GM18520 (cell line): Measurements from ENCODE around the gene ZNF18.
A peak's percentile ranks its signal among the peaks of the same experiment; 100 is the strongest.

ENCODE experiments used
- ATAC-seq: cut with Tn5 transposase; IDR thresholded peaks from one replicate; pipeline ENCODE4 v1.9.1; 2021; ENCODE audit not compliant: unreplicated experiment

The ZNF18 gene

DNA sequence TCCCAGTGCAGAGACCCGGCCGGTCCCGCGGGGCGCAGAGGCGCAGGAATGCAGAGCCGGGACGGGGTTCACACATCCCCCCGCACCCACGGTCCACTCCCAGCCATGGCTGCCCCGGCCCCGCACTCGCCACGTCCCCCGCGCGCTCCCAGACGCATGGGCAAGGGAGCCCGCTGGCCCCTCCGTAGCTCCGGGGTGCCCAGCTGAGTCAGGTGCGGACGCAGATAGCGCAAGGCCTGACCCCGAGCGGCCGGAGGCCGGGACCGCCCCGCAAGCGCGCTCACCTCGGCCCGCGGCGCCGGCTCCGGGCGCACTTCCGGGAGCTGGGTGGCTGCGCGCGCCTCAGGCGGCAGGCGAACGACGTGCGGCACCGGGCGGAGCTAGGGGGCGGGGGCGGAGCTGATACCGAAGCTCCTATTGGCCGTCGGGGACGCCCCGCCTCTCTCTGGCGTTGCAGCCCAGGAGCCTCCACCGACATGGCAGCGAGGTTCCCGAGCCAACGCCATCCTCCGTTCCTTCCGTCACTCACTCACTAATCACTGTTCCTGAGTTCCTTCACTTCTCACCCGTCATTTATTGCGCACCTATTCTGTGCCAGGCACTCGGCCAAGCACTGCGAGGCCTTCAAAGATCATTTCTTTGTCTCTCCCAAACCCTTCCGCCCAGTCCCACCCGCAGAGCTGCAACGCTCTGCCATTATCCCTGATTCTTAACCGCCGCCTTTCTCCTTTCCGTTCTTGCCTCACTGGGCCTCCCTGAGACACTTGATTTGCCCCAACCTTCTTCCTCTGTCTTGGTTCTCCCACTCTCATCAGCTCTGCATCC, at the start of gene ZNF18:
Gene ZNF18 (minus strand): TSS at position 329 of the 825 bp plus-strand sequence. CDS start 4,646 bp downstream, outside the sequence.
- peak; percentile 98 for ATAC-seq

DNA sequence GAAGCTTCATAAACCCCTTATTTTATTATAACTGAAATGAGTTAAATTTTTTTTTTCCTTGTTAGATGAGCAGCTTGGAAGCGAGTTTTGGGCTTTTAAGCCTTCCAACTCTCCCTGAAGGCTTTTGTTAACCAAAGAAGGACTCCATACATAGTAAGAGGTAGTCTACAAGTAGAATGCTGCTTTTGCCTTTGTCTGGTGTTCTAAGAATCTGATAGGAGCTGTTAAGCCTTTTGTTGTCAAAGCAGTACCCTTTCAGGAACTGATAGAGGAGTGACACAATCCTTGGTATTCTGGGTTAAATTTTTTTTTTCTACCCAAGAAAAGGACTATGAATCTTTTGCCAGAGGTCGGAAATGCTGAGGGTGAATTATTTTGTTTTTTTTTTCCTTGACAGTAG, 49.5 kb upstream of the ZNF18 start:
- ATAC-seq, result no peak

GRCh38 chr17:12043702-12044101, 46.4 kb upstream of the ZNF18 start:
- ATAC-seq, result no peak

- ATAC-seq, result no peak
Measured at GRCh38 chr17:12041312-12041711, 44.0 kb upstream of the ZNF18 start.

- no peak for ATAC-seq
Measured at GRCh38 chr17:12040478-12040877, 43.2 kb upstream of the ZNF18 start.

DNA sequence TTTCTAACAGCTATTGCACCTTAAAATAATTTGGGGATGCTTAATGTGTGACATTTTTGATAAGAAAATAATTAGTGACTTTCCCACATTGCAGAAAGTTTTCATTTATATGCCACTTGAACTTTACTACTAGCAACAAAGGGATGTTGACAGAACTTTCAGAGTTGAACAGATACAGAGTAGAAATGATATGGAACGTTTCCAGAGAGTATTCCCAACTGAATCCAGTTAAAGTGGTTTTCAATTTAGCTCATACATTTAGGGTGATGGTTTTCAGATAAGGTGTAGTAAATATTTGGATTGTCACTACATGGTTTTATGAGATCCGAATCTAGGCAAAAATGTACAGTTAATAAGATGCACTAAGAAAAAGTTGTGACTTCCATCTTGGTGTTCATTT, 40.7 kb upstream of the ZNF18 start:
- ATAC-seq, result no peak

DNA sequence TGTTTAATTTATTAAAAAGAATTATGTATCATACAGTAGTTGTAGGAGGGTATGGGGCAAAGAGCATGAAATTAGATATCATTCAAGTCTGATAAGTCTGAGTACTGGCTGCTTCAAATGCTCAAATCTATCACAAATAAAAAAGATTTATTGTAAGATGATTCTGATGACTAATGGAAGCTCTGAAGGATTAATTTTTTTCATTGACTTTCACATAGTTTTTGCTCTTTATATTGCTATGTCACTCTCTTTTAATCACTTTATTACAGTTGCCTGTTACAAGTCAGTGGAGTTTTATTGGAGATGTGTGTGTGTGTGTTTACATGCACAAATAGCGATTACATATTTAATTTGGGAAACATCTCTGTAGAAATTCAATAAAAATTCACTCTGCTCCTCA, 38.4 kb upstream of the ZNF18 start:
- no peak for ATAC-seq

DNA sequence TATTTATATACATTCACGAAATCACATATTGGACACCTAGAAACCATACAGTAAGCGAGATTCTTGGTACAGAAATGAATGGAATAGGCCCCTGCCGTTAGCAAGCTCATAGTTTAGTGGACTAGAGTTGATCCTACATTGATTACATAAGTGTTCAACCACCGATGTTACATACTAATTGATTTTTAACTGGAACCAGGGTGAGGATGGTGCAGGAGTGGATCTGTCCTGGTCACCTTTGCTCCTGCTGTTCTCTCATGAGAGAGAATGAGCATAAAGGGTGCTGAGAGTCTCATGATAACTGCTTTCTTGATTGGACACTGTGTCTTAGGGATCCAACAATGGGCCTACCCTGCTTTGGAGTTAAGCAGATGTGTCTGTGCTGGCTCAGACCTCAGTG, 37.3 kb upstream of the ZNF18 start:
- no peak for ATAC-seq

GRCh38 chr17:12028611-12029010, 31.3 kb upstream of the ZNF18 start:
- ATAC-seq, result no peak

- ATAC-seq, result no peak
Measured at GRCh38 chr17:12027658-12028057, 30.4 kb upstream of the ZNF18 start.

DNA sequence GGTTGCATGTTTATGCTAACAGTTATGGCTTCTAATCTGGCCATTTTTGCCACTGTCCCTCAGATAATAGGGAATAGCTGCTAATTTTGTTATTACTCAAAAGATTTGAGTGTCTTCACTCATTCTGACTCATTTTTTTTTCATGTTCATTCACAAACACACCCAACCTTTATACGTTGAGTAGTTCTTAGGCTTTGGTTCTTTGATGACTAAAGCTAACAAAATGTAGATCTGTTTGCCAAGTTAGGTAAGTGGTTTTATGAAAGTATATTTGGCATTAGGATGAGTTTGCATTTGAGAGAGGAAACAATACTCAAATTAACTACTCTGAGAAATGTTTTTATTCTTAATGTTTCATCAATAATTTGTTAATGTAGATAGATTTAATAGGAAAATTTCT, 27.1 kb upstream of the ZNF18 start:
- no peak for ATAC-seq

DNA sequence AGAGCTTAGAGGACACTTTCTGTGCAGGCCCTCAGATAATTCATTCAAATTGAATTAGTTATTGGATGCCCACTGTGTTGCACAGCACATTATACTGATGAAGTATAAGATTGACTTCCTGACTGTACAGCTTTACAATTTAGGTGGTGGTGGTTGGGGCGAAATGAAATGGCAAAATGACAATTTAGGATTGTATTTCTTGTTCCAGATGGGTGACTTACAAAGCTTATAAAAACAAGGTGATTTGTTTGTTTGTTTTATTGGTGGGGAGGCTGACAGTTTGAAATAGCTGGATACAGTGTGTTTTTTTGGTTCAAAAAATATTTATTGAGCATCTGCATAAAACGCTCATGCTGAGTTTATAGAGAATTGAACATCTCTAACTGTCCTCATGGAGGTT, 25.0 kb upstream of the ZNF18 start:
- no peak for ATAC-seq

- ATAC-seq, result no peak
Measured at GRCh38 chr17:12021623-12022140, 24.4 kb upstream of the ZNF18 start.

DNA sequence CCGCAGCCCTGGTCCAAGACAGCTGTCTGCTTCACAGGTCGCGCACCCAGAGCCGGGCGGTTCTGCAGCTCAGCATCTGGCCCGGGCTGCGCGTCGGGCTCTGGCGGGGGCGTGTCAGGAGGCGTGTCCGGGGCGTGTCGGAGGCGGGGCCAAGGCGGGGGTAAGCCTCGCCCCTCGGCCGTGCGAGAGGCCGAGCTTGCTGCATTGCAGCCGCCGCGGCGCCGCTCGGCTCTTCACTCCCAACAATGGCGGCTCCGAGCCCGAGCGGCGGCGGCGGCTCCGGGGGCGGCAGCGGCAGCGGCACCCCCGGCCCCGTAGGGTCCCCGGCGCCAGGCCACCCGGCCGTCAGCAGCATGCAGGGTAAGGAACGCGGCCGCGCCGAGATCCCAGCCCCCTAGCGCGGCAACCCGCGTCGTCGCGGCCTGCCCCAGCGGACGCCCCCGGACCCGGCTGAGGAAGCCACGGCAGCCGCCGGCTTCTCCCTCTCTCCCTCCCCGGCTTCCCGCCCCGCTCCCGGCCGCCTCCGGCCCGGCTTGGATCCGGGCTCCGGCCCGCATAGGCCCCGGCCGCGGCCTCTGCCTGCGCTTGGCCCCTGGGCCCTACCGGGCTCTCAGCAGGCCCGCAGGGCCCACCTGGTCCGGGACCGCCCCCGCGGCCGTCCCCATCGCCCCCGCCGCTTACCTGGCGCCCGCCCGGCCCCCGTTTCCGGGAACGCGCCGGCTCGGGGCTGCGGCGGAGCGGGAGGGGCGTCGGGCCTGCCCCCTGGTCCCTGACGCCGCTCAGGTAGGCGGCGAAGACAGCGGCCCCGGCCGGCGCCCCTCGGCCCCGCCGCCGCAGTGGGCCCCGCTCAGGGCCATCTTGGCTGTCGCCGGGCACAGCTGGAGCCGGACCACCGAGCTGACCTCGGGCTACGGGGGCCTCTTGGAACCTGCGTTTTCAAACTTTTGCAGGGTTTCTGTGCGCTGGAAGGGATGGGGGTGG, 23.7 kb upstream of the ZNF18 start, which contains the start of gene MAP2K4:
Gene MAP2K4 (plus strand): TSS at position 236 of the 981 bp plus-strand sequence. CDS start 10 bp downstream, at position 246.
- peak; percentile 81 for ATAC-seq

- no peak for ATAC-seq
Measured at GRCh38 chr17:12007466-12007865, 10.2 kb upstream of the ZNF18 start.

DNA sequence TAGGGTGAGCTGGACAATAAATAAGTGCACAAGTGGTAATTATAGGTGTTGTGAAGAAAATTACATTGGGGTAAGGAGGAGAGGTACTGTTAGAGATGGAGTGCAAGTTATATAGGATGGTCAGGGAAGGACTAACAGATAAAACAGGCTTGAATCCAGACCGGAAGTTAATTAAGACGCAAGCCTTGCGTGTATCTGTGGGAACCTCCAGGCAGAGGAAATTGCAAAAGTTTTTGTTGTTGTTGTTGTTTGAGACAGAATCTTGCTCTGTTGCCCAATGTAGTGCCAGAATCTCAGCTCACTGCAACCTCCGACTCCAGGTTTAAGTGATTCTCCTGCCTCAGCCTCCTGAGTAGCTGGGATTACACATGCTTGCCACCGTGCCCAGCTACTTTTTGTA, 2.4 kb upstream of the ZNF18 start:
- no peak for ATAC-seq

DNA sequence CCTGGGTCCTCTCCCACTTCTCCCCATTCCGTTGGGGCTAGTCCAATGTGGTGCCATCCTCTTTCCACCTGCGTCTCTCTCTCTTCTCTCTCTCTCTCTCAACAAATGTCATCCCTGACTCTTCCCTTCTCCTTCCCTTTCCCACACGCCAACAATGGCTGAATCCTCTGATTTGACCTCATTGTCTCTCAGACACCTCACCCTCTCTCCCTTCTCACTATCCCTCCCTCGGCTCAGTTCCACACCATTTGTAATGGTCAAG, 628 bp upstream of the ZNF18 start:
- no peak for ATAC-seq

DNA sequence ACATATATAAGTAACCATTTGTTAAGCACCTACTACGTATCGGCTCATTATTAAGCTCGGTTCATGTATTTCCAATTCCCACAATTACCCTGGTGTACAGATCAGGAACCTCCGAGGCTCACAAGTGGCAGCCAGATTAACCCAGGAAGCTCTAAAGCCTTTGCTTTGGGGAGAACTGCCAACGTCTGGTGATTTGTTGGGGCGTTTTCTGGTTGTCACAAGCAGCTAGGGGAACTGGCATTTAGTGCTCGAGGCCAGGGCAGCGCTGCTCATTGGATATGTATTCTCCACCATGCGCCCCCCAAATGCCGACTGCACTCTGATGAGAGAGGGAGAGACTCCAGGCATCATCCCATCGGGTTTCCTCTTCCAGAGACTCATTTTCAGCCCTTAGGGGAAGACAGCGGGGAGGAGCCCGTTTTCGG, 541 bp downstream of the ZNF18 start:
- ATAC-seq, result peak; percentile 12

DNA sequence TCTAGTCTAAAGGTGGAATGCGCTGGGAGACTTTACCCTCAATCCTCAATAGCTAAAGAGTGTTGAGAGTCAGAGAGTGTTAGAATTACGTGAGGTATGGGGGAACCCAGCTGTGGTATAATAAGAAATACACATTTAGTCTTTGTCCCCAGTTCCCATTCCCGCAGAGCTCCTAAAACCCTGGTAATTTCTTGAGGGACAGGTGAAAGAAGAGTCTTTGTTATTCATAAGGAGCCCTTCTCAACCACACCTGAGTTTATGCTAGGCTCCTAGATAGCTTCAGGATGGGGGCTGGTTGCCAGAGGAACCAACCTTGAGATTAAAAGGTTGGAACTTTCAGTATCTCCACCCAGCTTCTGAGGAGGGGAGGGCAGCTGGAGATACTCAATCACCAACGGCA, 5.8 kb downstream of the ZNF18 start:
- no peak for ATAC-seq

GRCh38 chr17:11990363-11990983, 6.8 kb downstream of the ZNF18 start:
- no peak for ATAC-seq

DNA sequence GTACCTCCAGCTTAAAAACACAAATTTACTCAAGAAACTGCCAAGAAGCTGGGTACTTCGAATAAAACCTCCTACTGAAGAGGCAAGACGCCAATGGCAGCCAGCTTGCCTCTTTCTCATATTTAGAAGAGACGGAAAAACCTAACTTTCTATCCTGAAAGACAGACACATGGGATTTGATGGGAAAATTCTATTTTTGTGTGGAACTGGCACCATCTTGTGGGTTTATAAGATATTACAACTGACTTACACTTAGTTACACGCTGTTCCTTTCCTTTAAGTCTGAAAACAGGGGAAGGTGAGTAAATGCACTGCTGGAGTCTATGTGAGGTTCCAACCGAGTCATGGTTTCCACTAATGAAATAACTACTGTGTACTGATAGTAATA, 10.3 kb downstream of the ZNF18 start:
- ATAC-seq, result no peak
